Measurements from ENCODE around the gene SLC43A2.
"Not testable (repeated sequence)": the region's sequence is repeated elsewhere in the genome, so short reads cannot be mapped to it uniquely, and the experiment has no call there.

The SLC43A2 gene

GRCh38 chr17:1627982-1628855 lies at the start of gene SLC43A2:
SLC43A2 (minus strand) TSS chr17:1628834; CDS start chr17:1627874, 960 bp downstream.
- peak within 1 kb of the TSS; percentile 60 for H3K4me3 ChIP-seq (replicated peaks; ENCODE audit: low read depth, low read length)
- TF ChIP-seq CTCF (IDR thresholded peaks at IDR 0.05; ENCODE audit: low read depth, low read length, missing control alignments): no peak
- DNase-seq (ENCODE audit: extremely low read depth, low read depth): no peak

- DNase-seq (ENCODE audit: extremely low read depth, low read depth): no peak
- no peak overlapping the region for H3K4me3 ChIP-seq (replicated peaks; ENCODE audit: low read depth, low read length)
- TF ChIP-seq CTCF (IDR thresholded peaks at IDR 0.05; ENCODE audit: low read depth, low read length, missing control alignments): no peak
These were observed 47.8 kb upstream of the SLC43A2 start for GRCh38 chr17:1676401-1676800.

- no peak overlapping the region for H3K4me3 ChIP-seq (replicated peaks; ENCODE audit: low read depth, low read length)
- TF ChIP-seq CTCF (IDR thresholded peaks at IDR 0.05; ENCODE audit: low read depth, low read length, missing control alignments): no peak
- DNase-seq (ENCODE audit: extremely low read depth, low read depth): no peak
These were observed 44.6 kb upstream of the SLC43A2 start for GRCh38 chr17:1673041-1673785.

- H3K4me3 ChIP-seq (replicated peaks; ENCODE audit: low read depth, low read length); DNase-seq (ENCODE audit: extremely low read depth, low read depth): not testable (repeated sequence)
These were observed 35.3 kb upstream of the SLC43A2 start for GRCh38 chr17:1663934-1664333.

- TF ChIP-seq CTCF (IDR thresholded peaks at IDR 0.05; ENCODE audit: low read depth, low read length, missing control alignments): no peak
- DNase-seq (ENCODE audit: extremely low read depth, low read depth): no peak
- no peak overlapping the region for H3K4me3 ChIP-seq (replicated peaks; ENCODE audit: low read depth, low read length)
These were observed 32.4 kb upstream of the SLC43A2 start for GRCh38 chr17:1661045-1661444.

- no peak for DNase-seq (ENCODE audit: extremely low read depth, low read depth)
- TF ChIP-seq CTCF (IDR thresholded peaks at IDR 0.05; ENCODE audit: low read depth, low read length, missing control alignments): no peak
- no peak overlapping the region for H3K4me3 ChIP-seq (replicated peaks; ENCODE audit: low read depth, low read length)
These were observed 29.5 kb upstream of the SLC43A2 start for GRCh38 chr17:1658100-1658499.

GRCh38 chr17:1653735-1654134 lies 25.1 kb upstream of the SLC43A2 start:
- no peak for TF ChIP-seq CTCF (IDR thresholded peaks at IDR 0.05; ENCODE audit: low read depth, low read length, missing control alignments)
- DNase-seq (ENCODE audit: extremely low read depth, low read depth): no peak
- no peak overlapping the region for H3K4me3 ChIP-seq (replicated peaks; ENCODE audit: low read depth, low read length)

GRCh38 chr17:1652794-1653193 lies 24.2 kb upstream of the SLC43A2 start:
- DNase-seq (ENCODE audit: extremely low read depth, low read depth); H3K4me3 ChIP-seq (replicated peaks; ENCODE audit: low read depth, low read length): not testable (repeated sequence)

All from HFF-Myc (cell line).